NCI-H2081 (cell line): ENCODE results near the gene DDX25.
A peak's percentile ranks its signal among the peaks of the same experiment; 100 is the strongest.

Experiments used
- DNase-seq, 2 experiments: peaks; one replicate each; lab custom pipeline; 2025; lab: John Stamatoyannopoulos, UW

DDX25 gene

GRCh38 chr11:125935618-125936199 lies 31.4 kb downstream of the DDX25 start:
- no peak for DNase-seq

GRCh38 chr11:125938418-125938817 lies 34.1 kb downstream of the DDX25 start:
- no peak for DNase-seq

DNA sequence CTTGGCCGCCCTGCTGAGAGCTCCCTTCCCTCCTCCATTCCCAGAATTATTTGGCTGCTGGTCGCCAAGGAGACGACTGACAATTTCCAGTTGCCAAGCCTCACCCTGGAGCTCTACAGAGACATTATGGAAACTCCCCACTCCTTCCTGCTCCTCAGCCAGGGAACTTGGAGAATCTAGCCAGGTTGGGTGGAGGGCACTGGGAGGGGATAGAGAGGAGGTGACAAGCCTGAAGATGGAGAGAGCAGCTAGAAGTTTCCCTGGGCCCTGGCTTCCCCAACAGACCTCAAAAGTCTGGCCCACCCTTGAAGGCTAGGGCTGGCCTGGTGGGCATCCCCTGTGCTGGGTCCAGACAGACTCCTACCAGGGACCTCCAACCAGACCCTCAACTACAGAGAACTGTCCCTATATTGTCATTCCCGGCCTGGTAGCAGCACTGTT lies 34.8 kb downstream of the DDX25 start:
- no peak for DNase-seq

DNA sequence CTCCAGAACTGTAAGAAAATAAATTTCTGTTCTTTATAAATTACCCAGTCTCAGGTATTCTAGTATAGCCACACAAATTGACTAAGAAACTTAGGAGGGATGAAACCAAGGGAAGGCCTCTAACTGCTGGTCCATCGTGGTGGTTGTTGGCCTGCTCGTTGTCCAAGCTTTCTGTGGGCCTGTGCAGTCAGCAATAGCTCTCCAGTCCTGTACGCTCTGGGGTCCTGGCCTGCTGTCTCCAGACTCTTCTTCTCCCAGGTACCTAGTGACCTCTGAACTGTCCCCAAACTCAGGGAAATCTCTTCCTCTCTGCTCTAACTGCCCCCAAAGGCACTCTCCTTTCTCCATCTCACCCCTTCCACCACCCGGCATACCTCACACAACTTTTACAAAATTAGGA lies 35.8 kb downstream of the DDX25 start:
- DNase-seq = no peak

DNA sequence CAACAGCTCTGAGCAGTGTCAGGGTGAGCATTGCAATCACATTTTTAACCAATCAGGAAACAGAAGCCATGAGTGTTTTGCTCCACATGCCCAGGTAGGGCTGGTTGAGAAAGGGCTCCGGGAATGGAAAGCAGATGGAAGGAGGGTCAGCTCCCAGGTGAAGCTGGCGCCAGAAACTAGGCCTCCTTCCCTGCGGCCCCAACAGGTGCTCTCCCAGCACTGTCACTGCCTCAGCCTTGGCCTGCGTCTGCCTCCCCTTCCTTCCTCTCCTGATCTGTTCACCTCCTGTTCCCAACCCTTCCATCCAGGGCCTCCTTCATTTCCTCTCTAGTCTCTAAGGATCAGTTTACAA lies 36.9 kb downstream of the DDX25 start:
- peak in 1 of 2 experiments; percentile 69 for DNase-seq

GRCh38 chr11:125941619-125942611 lies 37.6 kb downstream of the DDX25 start:
- DNase-seq = peak; percentile 90 to 96

- no peak for DNase-seq
These were observed 38.6 kb downstream of the DDX25 start for GRCh38 chr11:125942771-125943428.

DNA sequence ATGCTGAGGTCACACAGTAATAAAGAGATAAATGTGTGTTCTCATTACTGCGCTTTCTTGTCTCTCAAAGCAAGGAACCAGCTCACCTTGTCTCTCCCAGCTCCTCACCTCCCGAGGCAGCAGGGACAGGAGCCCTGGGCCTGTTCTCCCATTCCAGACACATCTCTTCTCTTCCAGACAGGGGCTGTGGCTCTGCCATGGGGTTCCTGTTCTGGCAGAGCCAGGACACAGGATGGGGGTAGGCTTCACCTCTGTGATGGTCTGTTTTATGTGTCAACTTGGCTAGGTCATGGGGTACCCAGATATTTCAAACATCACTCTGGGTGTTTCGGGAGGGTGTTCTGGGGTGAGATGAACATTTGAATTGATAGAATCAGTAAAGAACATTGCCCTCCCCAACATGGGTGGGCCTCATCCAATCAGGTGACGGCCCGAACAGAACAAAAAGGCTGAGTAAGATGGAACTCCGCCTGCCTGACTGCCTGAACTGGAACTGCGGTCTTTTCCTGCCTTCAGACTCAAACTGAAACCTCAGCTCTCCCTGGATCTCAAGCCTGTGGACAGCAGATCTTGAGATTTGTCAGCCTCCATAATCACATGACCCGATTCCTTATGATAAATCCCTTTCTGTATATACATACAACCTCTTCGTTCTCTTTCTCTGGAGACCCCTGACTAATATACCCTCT lies 39.5 kb downstream of the DDX25 start:
- no peak for DNase-seq

GRCh38 chr11:125944350-125945010 lies 40.2 kb downstream of the DDX25 start:
- DNase-seq = no peak

DNA sequence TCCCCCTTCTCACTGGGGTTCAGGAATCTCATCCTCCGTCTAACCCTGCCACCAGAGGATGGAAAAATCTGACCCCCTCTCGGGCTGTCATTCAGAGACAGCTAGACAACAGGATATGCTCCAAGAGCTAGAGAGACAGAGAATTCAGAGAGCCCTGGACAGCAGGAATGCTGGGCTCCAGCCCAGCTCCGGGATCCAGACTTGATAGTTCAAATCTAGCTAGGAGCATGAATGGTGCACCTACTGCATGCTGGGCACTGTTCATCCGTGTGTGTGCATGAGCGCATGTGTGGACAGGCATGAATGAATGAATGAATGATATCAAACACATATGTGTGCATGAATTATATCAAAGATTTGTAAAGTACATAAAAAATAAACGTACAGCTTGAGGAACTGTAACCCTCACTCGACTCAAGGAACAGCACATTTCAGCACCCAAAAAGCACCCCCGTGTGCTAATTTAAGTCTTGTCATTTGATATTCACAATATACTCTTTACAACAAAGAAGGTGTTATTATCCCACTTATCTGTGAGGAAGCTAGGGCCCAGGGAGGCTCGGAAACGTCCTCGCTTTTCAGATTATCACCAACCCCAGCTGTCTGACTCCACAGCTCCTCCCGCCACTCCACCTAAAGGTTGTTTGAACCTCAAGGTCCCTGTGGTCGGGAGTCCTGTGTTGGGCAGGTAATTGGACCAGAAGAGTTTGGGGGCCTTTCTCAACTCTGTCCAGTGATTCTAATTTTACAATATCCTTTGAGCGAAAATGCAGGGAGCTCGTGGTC lies 40.9 kb downstream of the DDX25 start:
- DNase-seq = no peak

DNA sequence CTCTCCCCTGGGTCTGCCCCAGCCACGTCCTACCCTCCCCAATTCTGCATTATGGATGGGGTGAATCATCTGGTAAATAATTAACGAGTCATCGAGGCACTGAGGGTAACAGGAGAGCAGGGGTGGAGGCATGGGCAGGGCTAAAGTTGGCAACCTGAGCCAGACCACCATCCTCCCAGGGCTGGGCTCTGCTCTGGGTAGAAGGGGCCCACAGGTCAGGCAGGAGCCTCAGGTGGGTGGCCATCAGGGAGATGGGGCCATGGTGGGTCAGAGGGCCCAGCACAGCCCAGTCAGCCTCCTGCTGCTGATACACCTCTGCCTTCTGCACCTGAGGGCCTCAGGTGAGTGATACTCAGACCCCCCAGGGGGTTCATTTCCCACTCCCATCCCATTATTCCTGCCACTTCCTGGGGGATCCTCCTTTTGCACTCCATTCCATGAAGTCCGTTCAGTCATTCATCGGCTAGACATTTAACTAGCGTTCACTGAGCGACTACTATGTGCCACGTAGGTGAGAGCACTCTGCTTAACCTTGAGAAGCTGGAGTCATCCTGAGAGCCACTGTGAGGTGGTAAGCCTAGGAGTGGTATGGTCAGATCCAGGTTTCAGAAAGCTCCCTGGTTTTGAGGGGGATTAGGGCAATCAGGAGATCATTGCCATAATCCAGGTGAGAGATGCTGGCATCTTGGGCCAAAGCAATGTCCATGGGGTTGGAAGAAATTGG lies 41.7 kb downstream of the DDX25 start, which contains the start of gene VSIG10L2:
VSIG10L2 (plus strand) TSS at position 248 of the 724 bp plus-strand sequence; CDS start at position 260, 12 bp downstream.
- no peak for DNase-seq

GRCh38 chr11:125946712-125947418 lies 42.6 kb downstream of the DDX25 start:
- no peak for DNase-seq

GRCh38 chr11:125947419-125948277 lies 43.3 kb downstream of the DDX25 start:
- no peak for DNase-seq

DNA sequence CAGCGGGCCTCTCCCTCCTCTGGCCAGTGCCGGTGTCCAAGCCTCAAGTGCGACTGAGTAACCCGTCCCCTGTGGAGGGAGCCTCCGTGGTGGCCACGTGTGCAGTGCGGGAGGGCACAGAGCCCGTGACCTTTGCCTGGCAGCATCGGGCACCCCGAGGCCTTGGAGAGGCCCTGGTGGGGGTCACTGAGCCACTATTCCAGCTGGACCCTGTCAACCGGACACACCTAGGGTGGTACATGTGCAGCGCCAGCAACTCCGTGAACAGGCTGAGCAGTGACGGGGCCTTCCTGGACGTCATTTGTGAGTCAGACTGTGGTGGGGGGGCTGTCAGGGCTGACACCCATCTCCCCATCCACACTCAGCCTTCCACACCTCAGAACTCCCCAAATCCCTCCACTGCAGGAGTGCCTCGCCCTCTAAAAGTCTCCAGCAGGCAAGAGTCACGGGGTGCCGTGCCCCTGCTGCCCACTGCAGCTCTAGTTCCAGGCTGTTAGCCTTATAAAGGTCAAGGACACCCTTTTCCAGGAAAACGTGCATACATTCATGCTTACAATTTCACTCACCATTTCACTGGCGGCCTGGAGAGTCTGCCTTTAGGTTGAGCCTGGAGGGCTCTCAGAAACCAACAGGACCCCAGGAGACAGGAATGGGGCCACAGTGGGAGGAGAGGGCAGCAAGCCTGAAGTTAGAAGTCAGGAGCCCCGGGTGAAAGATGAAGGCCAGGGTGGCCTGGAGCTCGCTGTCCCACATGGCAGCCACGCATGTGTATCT lies 44.2 kb downstream of the DDX25 start:
- no peak for DNase-seq

DNA sequence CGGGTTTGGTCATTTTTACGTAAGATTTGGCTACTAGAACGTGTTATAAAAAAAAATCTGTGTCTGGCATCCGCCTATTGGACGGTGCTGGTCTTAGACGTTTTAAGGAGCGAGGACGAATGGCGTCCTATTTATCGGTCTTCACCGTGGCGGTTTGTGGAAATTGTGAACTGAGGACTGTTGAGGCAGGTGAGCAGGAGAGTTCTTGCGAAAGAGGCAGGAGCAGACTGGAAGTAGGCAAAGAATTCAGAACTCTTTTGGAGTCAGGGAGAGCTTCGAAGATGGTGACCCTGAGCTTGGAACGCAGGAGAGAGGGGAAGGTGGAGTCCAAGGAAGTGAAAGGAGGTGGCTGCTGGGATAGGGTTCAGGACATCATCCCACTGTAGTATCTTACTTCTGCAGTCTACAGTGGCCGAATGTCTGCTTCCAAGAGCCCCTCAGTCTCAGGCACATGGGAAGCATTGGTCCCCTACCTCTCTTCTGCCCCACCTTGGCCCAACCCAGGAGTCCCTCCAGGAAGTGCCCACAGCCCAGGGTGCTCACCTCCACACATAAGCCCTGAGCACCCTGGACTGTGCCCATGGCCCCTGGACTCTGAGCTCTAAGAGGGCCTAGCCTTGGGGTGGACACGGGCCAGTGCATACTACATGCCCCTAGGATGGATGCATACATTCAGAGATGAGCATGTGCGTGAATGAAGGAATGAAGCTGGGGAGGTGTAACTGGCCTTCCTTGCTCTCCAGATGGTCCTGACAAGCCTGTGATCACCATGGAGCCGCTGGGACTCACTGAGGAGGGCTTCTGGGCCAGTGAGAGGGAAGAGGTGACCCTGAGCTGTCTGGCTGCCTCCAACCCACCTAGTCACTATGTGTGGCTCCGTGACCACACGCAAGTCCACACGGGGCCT lies 45.2 kb downstream of the DDX25 start:
- DNase-seq = no peak

- no peak for DNase-seq
These were observed 45.8 kb downstream of the DDX25 start for GRCh38 chr11:125950178-125950490.
